CD4-positive, alpha-beta T cell (primary cell): ENCODE data around the gene ZCWPW1. TPM values are rescaled to one million over a fixed set of nuclear protein-coding genes. Genes with fewer than 3 reads are reported as not detected.

Source experiments
- ATAC-seq: fragments of 200-7000 bp; cut with Tn5 transposase; one replicate; pipeline ENCODE4 v1.10.0; 2022; ENCODE audit warnings: mild to moderate bottlenecking; ENCODE audit not compliant: poor library complexity
- CTCF ChIA-PET: fragments of 350-600 bp; sonication (Branson Sonifier 250); formaldehyde crosslinking; loops from one replicate; lab custom pipeline; 2021; ENCODE audit warnings: antibody characterized with exemption, inconsistent platforms; lab: Charles Lee
- POLR2A ChIA-PET: fragments of 350-600 bp; sonication (Branson Sonifier 250); formaldehyde crosslinking; loops from one replicate; lab custom pipeline; 2021; ENCODE audit warnings: antibody characterized with exemption, inconsistent platforms; lab: Charles Lee
- DNase-seq, 14 experiments: peaks; one replicate each; pipeline ENCODE4 v3.0.0-alpha.2; 2013 to 2020; ENCODE audit warnings: mixed read lengths in 2 of 14
- H3K27ac ChIP-seq, 2 donors: one replicate each; pipeline versions ENCODE4 v1.5.1 to v1.7.0; 2013; ENCODE audit warnings: low read length in 2 of 2, low read depth in 1 of 2, mild to moderate bottlenecking in 1 of 2
- H3K27me3 ChIP-seq, 2 experiments: 1 replicate in 1 of 2; 2 replicates in 1 of 2; pipeline versions ENCODE4 v1.6.1 to v1.7.0; 2013; ENCODE audit warnings: low read length in 2 of 2, control low read depth in 1 of 2, mild to moderate bottlenecking in 1 of 2, moderate library complexity in 1 of 2; ENCODE audit not compliant: insufficient read depth in 2 of 2, control insufficient read depth in 1 of 2
- H3K36me3 ChIP-seq: one replicate; pipeline ENCODE4 v1.6.1; 2013; ENCODE audit warnings: low read length, control low read depth; ENCODE audit not compliant: insufficient read depth
- H3K4me1 ChIP-seq: one replicate; pipeline ENCODE4 v1.6.1; 2013; ENCODE audit warnings: low read length, control low read depth; ENCODE audit not compliant: insufficient read depth
- H3K4me3 ChIP-seq: one replicate; pipeline ENCODE4 v1.5.1; 2013; ENCODE audit warnings: mild to moderate bottlenecking, low read length, moderate library complexity
- H3K9me3 ChIP-seq, 2 experiments: 1 replicate in 1 of 2; 2 replicates in 1 of 2; pipeline versions ENCODE4 v1.6.1 to v1.7.0; 2013; ENCODE audit warnings: low read length in 2 of 2, mild to moderate bottlenecking in 2 of 2, control low read depth in 1 of 2, moderate library complexity in 1 of 2; ENCODE audit not compliant: control insufficient read depth in 1 of 2, insufficient read depth in 1 of 2
- H3K27ac Mint-ChIP-seq: one replicate; pipeline ENCODE4 v1.8.0; 2020; ENCODE audit warnings: mixed read lengths
- H3K27me3 Mint-ChIP-seq: one replicate; pipeline ENCODE4 v1.8.0; 2021; ENCODE audit warnings: mixed read lengths
- H3K36me3 Mint-ChIP-seq: one replicate; pipeline ENCODE4 v1.8.0; 2021; ENCODE audit warnings: low read depth, mixed read lengths
- H3K4me1 Mint-ChIP-seq: one replicate; pipeline ENCODE4 v1.8.0; 2021; ENCODE audit warnings: low read depth, mixed read lengths
- H3K4me3 Mint-ChIP-seq: one replicate; pipeline ENCODE4 v1.8.0; 2020; ENCODE audit warnings: mild to moderate bottlenecking, mixed read lengths
- H3K9me3 Mint-ChIP-seq: one replicate; pipeline ENCODE4 v1.8.0; 2020; ENCODE audit warnings: mixed read lengths
- intact Hi-C, 2 experiments: fragments of 100-400 bp; cut with DNase I in 1 of 2; cut with micrococcal nuclease in 1 of 2; formaldehyde crosslinking; loops; one replicate each; pipeline versions ENCODE4 v1.15.1 to v1.9.0; 2023 to 2025; cut with DNase I, micrococcal nuclease
- total RNA-seq, 174 experiments: library from RNA in 2 of 174; stranded (reverse) in 2 of 174; gene quantifications; one replicate each; pipeline ENCODE4 v1.2.3 and lab custom pipeline; 2021 to 2026
- TF ChIP-seq, protein P1 (sequence below): fragments of 200-600 bp; IDR thresholded peaks from one replicate; pipeline ENCODE4 v1.8.0; 2022; ENCODE audit warnings: antibody characterized with exemption, mild to moderate bottlenecking

Gene ZCWPW1
- total RNA-seq, 2 experiments from 2014 or later, result 4.4 to 6.5 TPM

DNA sequence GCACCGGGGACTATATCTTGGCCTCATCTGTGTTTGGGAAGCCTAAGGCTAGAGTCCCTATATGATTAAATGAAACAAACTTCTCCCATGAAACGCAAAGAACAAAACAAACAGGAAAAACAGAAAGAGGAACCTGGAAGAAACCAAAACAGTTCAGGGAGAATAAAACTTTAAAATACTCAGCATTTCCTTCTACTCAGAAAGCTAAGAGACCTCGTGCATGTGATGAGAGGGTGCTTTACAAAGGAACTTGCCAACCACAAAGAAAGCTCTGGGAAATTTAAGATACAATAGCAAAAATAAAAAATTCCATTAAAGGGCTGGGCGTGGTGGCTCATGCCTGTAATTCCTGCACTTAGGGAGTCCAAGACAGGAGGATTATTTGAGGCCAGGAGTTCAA, 48.3 kb downstream of the ZCWPW1 start:
- Histone ChIP-seq H3K27me3 (no peaks in the 10 kb centered on the region), H3K4me3 (no peak overlapping the region), H3K36me3 (no peaks in the 10 kb centered on the region), H3K9me3 (no peaks in the 10 kb centered on the region), H3K27ac (no peak overlapping the region), H3K4me1 (no peaks in the 10 kb centered on the region)
- intact Hi-C loops, result no loop called here
- POLR2A ChIA-PET, result no interaction called here
- DNase-seq, result no peak
- H3K27ac Mint-ChIP-seq, result no peak overlapping the region
- H3K4me1 Mint-ChIP-seq, result peaks cover 10% of the 10 kb centered on the region
- CTCF ChIA-PET, result no interaction called here
- no peaks in the 10 kb centered on the region for H3K9me3 Mint-ChIP-seq
- H3K27me3 Mint-ChIP-seq, result no peaks in the 10 kb centered on the region
- TF ChIP-seq, protein P1, sequence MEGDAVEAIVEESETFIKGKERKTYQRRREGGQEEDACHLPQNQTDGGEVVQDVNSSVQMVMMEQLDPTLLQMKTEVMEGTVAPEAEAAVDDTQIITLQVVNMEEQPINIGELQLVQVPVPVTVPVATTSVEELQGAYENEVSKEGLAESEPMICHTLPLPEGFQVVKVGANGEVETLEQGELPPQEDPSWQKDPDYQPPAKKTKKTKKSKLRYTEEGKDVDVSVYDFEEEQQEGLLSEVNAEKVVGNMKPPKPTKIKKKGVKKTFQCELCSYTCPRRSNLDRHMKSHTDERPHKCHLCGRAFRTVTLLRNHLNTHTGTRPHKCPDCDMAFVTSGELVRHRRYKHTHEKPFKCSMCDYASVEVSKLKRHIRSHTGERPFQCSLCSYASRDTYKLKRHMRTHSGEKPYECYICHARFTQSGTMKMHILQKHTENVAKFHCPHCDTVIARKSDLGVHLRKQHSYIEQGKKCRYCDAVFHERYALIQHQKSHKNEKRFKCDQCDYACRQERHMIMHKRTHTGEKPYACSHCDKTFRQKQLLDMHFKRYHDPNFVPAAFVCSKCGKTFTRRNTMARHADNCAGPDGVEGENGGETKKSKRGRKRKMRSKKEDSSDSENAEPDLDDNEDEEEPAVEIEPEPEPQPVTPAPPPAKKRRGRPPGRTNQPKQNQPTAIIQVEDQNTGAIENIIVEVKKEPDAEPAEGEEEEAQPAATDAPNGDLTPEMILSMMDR, result no peak
- H3K36me3 Mint-ChIP-seq, result no peaks in the 10 kb centered on the region
- no peak overlapping the region for H3K4me3 Mint-ChIP-seq
- ATAC-seq, result no peak

DNA sequence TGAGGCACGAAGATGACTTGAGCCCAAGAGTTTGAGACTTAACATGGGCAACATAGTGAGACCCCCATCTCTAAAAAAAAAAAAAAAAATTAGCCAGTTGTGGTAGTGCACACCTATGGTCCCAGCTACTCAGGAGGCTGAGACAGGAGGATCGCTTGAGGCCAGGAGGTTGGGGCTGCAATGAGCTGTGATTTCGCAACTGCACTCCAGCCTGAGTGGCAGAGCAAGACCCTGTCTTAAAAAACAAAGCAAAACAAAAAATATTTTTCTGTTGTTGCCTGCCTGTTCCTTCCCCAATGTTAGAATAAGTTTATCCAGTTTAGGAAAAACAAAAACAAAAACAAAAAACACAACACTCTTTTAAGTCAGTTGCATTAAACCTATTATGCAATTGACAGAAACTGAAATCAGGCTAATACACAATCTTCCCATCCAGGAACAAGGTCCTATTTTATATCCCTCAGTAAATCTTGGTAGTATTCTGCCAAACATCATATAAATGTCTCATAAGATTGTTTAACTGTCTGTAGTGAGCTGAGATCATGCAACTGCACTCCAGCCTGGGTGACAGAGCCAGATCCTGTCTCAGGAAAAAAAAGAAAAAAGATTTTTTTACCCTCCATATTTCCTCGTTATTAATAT, 50.3 kb downstream of the ZCWPW1 start:
- TF ChIP-seq, protein P1, result no peak
- intact Hi-C loops, result no loop called here
- ATAC-seq, result no peak
- H3K27ac Mint-ChIP-seq, result no peak overlapping the region
- ChIA-PET POLR2A (no interaction called here), CTCF (interaction anchor here (0.7 kb wide), 1 partner anchor 176 kb away, joined by 3 read pairs; no protein-coding TSS in a partner anchor)
- no peak for DNase-seq
- H3K4me3 Mint-ChIP-seq, result no peak overlapping the region
- Histone ChIP-seq H3K9me3 (no peaks in the 10 kb centered on the region), H3K4me3 (no peak overlapping the region), H3K27me3 (no peaks in the 10 kb centered on the region), H3K27ac (no peak overlapping the region), H3K36me3 (no peaks in the 10 kb centered on the region), H3K4me1 (no peaks in the 10 kb centered on the region)
- peaks cover 4% of the 10 kb centered on the region for H3K36me3 Mint-ChIP-seq
- no peaks in the 10 kb centered on the region for H3K9me3 Mint-ChIP-seq
- no peaks in the 10 kb centered on the region for H3K27me3 Mint-ChIP-seq
- peaks cover 10% of the 10 kb centered on the region for H3K4me1 Mint-ChIP-seq

DNA sequence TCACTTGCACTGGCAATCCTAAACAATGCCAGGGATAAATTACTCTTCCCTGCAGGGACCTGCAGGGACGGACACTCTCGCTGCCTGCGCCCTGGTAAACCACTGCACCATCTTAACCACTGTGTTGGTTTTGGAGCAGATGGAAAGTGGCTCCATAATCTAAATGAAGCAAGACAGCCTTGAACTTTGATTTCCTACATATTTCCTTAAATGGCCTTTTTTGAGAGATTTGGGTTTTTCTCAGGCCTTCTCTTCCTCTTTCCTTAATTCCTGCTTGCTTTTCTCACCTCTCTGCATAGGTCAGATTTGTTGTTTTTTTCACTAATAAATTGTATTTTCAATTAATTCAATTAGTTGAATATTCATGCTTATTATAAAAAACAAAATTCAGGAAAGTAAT, 52.4 kb downstream of the ZCWPW1 start:
- intact Hi-C loops, result no loop called here
- no peak overlapping the region for H3K4me3 Mint-ChIP-seq
- no peaks in the 10 kb centered on the region for H3K36me3 ChIP-seq
- peaks cover 4% of the 10 kb centered on the region for H3K36me3 Mint-ChIP-seq
- H3K27me3 ChIP-seq, result no peaks in the 10 kb centered on the region
- no peak for DNase-seq
- H3K9me3 ChIP-seq, result no peaks in the 10 kb centered on the region
- peaks cover 3% of the 10 kb centered on the region for H3K4me1 Mint-ChIP-seq
- TF ChIP-seq, protein P1, result no peak
- no peak overlapping the region for H3K4me3 ChIP-seq
- peaks cover 14% of the 10 kb centered on the region for H3K4me1 ChIP-seq
- no peaks in the 10 kb centered on the region for H3K27me3 Mint-ChIP-seq
- ChIA-PET POLR2A (no interaction called here), CTCF (no interaction called here)
- no peak for ATAC-seq
- H3K9me3 Mint-ChIP-seq, result no peaks in the 10 kb centered on the region
- H3K27ac ChIP-seq, result no peak overlapping the region
- H3K27ac Mint-ChIP-seq, result no peak overlapping the region
